ENCODE measurements around the gene OR4S2.

OR4S2 gene, protein sequence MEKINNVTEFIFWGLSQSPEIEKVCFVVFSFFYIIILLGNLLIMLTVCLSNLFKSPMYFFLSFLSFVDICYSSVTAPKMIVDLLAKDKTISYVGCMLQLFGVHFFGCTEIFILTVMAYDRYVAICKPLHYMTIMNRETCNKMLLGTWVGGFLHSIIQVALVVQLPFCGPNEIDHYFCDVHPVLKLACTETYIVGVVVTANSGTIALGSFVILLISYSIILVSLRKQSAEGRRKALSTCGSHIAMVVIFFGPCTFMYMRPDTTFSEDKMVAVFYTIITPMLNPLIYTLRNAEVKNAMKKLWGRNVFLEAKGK

DNA sequence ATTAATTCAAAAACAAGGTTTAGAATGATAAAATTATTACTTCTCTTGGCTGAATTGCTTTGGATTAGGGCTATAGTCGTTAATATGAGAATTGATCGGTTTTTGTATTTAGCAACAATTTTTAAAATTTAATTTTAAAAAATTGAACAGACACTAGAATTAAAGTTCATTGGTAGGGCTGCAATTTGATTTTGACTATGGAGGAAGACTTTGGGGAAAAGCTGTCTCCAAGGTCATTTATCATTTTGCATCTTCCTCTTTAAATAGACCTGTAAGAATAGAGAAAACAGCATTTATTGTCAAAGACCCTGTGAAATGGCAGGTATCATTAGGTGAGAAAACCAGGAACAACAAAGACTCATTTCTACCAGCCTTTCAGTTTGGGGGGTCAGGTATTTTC, at the start of gene OR4S2:
OR4S2 (plus strand) TSS at position 301 of the 400 bp plus-strand sequence. CDS start 2,577 bp downstream, outside the sequence.
- no peak for DNase-seq

DNA sequence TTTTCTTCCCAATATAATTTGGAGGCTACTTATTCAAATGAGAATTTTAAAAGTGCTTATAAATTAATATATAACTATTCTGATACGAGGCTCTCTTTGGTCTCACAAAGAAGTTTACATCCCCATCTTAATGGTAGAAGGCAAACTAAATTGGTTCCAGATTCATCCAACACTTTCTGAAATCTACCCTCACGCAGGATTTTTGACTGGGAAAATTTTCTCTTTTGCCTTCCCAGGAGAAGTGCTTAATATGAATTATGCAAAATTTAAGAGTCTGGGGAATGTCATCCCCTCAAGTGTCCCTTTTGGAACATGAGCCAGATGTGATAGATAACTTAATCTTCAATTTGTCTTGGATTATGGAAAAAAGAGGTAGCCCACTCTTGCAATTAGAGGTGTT, 40.6 kb upstream of the OR4S2 start, which contains the start of gene OR4C11:
OR4C11 (minus strand) TSS at position 101 of the 400 bp plus-strand sequence. CDS start 3,272 bp downstream, outside the sequence.
- no peak for DNase-seq

DNA sequence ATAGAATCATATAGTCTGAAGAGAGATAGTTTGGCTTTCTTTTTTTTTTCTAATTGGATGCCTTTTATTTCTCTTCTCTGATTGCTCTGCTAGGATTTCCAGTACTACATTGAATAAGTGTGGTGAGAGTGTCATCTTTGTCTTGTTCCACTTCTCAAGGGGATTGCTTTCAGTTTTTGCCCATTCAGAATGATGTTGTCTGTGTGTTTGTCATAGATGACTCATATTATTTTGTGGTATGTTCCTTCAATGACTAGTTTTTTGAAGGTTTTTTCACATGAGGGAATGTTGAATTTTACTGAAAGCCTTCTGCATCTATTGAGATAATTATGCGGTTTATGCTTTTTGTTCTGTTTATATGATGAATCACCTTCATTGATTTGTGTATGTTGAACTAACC, 23.6 kb upstream of the OR4S2 start:
- DNase-seq = no peak

DNA sequence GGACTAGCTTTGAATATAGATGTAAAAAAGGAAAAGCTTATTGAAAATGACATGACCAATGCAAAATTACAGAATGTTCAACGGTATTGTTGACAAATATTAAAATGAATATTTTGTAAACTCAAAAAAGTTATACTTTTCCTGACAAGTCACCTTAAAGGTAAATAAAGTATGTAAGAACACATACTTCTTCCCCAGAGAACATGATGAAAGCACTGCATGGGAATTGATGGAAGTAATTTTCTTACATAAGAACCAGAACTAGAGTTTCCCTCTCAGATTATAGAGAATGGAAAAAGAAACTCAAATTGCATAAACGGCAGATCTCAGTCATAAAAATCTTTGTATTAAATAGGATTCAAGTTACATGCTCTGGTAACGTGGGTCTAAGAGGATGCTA, 13.3 kb upstream of the OR4S2 start, which contains the start of gene OR4P4:
OR4P4 (plus strand) TSS at position 301 of the 400 bp plus-strand sequence.
- no peak for DNase-seq

DNA sequence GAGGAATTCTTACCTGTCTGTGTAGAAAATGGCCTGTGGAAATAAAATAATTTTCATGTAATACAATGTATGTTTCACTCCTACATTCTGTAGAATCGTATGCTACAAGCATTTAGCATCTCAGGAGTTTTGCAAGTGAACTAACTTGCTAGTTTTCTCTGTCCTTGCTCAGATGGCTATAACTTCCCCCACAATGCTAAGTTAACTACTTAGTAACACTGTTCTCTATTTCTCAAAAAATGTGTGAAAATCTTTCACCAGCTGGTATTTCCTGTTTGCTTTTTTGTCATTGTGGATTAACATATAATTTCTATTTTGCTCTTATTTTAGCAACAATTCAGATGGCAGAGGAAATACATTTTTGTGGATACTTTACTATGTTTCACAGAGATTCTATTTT, 4.4 kb downstream of the OR4S2 start:
- no peak for DNase-seq

DNA sequence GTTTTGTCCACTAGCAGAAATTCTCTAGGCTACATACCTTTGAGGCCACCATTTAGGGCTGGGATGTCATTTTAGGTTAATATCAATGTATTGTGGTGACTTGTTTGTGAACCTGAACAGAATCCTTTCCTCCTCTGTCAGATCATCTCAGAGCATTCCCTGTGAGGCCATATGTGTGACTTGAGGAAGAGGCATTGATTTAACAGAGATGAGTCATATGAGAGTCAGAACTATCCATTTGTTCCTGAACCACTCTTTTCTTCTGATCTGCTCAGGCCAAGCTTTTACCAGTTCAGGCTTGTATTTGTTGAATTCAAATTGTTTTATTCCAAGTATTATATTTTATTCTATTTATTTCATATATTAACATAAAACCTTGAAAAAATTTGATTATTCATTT, 7.0 kb downstream of the OR4S2 start:
- no peak for DNase-seq

DNA sequence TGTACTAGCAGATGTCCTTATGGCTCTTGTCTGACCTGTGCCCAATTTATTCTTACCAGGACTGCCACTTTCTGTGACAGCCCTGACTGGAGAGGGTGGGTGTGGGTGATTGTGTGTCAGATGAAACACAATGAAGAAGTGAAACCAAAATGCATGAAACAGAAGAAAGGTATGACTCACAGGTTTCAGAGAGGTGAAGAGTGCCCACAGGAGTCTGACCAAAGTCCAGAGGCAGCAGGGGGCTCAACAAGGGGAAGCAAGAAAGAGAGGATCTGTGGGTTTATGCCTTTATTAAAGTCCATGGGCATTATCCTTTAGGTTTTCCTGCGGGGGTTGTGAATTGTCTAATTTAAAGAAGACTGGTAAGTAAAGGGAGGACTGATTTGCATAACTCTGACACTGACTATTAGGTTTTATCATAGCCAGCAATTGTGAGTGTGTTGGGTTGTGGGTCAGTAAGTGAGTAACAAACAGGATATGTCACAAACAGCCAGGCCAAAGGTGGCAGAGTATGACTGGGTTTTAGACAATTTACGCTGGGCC, 10.0 kb downstream of the OR4S2 start:
- no peak for DNase-seq

DNA sequence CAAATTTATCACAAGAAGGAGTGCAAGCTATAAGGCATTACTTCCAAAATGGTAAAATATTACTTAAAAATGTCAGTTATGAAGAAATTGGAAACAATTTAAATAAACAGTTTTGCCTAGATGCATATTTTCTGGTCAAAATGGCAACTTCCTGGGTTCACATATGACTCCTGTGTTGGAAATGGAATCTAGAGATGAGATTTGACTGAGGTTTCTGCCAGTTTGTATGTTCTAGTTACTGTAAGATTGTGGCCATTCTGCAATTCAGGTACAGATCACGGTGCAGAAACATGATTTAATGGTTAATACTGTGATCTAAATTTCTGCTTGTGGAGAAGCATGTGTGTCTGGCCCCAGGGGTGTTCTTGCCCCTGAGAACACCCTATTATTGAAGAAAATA, 10.5 kb downstream of the OR4S2 start:
- DNase-seq = no peak

DNA sequence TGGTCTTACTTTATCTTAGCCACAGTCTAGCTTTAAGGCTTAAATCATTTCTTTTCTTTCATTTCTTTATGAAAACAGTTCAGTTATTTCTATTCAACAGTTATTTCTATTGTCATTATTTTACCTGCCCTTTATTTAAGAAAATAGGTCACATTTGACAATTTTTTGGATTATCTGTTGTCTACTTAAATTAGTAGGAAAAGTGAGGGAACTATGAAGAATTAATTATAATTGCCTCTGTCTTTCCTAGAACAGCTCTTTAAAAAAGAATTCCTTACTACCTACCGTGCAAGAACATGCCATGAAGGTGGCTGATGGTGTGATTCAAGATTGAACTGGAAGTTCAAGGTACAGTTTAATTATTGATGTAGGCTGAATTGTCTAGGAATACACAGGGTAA, 13.8 kb downstream of the OR4S2 start, which contains the start of gene OR4C6:
OR4C6 (plus strand) TSS at position 301 of the 400 bp plus-strand sequence. CDS start 2,966 bp downstream, outside the sequence.
- no peak for DNase-seq

DNA sequence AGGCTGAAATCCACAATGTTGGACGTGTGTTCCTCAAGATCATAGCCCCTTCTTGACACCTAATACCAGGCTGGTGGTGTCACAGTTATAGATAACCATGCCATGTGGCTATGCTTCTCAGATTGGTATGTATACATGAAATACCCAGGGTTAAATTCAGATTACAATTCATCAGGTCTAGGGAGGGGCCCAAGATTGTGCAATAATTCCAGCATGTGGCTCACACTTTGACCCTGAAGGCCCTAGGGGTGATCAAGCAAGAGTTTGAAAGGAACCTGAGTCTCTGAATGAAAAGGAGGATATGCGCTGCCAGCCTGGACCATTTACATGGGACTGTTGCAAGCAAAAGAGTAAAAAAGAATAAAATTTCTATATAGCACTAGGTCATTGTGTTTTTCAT, 21.2 kb downstream of the OR4S2 start:
- DNase-seq = no peak

DNA sequence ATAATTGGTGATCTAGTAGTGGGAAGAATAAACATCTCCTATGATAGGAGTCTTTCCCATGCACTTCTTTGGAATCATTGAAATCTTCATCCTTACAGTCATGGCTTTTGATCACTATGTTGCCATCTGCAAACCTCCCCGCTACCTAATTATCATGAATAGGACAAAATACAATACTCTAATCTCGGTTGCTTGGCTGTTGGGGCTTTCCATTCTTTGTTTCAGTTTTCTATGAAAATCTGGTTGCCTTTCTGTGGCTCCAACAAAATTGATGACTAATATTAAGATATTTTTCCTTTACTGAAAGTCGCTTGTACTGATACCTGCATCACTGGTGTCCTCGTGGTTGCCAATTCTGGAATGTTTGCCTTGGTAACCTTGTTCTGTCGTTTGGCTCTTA, 25.7 kb downstream of the OR4S2 start:
- no peak for DNase-seq

DNA sequence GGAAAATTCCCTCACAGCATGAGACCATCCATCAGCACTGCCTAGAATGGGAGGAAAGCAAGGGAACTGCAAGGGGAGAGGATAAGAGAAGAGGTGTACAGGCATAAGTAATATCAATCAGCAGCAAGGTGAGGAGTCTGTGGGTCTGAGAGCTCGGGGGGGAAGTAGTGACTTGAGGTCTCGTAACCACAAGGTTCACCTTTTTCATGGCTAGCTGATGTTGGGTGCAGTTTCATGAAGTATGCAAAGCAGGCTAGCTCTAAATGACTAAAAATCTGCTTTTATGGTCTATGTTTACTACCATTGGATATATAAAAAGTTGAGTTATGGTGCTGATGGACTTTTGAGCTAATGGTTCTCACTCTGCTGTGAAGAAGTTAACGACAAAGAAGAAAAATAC, 49.7 kb downstream of the OR4S2 start:
- no peak for DNase-seq

DNA sequence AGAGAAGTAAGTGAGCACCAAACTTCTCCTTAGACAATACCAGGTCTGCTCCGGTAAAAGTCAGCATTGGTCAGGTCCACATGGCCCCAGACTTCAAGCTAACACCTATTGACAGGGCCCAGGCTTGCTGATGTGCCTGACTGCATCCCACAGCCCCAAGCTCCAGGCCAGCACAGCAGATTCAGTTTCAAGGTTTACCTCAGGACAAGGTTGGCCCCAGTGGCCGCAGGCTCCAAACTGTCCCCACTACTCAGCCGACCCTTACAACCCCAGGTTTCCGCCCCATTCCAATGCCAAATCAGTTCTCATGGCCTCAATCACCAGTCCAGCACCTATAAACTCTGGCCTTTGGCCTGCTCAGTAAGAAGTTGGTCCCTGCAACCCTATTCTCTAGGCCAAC, 53.3 kb downstream of the OR4S2 start:
- no peak for DNase-seq

Measured in CD4-positive, alpha-beta T cell treated with Interleukin-6 for 4 hours (primary cell).